Bronchial epithelial cell (primary cell): ENCODE measurements around the gene SIRT7. TPM values are rescaled to one million over a fixed set of nuclear protein-coding genes. Genes with fewer than 3 reads are reported as not detected.

Experiments used
- DNase-seq: peaks from one replicate; pipeline ENCODE4 v3.0.0-alpha.2; 2010; ENCODE audit warnings: low read depth
- FAIRE-seq: peaks from 2 replicates; lab custom pipeline; 2011; peaks lifted over from hg19 to GRCh38; lab: Jason Lieb, UNC
- H3K27me3 ChIP-seq: 2 replicates; pipeline ENCODE4 v1.5.1; 2011; ENCODE audit warnings: low read length; ENCODE audit not compliant: control insufficient read depth, insufficient read depth
- H3K36me3 ChIP-seq: 2 replicates; pipeline ENCODE4 v1.5.1; 2011; ENCODE audit warnings: low read length; ENCODE audit not compliant: control insufficient read depth, insufficient read depth
- H3K4me3 ChIP-seq: 2 replicates; pipeline ENCODE4 v1.5.1; 2011; ENCODE audit warnings: mild to moderate bottlenecking, low read depth, low read length, control low read depth
- total RNA-seq: library from RNA; depleted of rRNA; stranded (reverse); fragments of >200 nt; gene quantifications from 2 replicates; pipeline ENCODE4 v1.2.1, GENCODE V29; 2014
- TF ChIP-seq, protein P1 (sequence below): IDR thresholded peaks from 2 replicates; pipeline ENCODE4 v1.5.1; 2011; ENCODE audit warnings: mild to moderate bottlenecking, moderate library complexity, low read length, control low read depth, inconsistent platforms; ENCODE audit not compliant: insufficient read depth, severe bottlenecking

The SIRT7 gene
- total RNA-seq, 1 donor from 2014 or later, result 48.4 TPM

GRCh38 chr17:81895400-81895799 is 22.6 kb downstream of the SIRT7 start:
- Histone ChIP-seq H3K36me3 (peaks cover 21% of the 10 kb centered on the region), H3K27me3 (no peaks in the 10 kb centered on the region), H3K4me3 (no peak overlapping the region)
- TF ChIP-seq, protein P1, sequence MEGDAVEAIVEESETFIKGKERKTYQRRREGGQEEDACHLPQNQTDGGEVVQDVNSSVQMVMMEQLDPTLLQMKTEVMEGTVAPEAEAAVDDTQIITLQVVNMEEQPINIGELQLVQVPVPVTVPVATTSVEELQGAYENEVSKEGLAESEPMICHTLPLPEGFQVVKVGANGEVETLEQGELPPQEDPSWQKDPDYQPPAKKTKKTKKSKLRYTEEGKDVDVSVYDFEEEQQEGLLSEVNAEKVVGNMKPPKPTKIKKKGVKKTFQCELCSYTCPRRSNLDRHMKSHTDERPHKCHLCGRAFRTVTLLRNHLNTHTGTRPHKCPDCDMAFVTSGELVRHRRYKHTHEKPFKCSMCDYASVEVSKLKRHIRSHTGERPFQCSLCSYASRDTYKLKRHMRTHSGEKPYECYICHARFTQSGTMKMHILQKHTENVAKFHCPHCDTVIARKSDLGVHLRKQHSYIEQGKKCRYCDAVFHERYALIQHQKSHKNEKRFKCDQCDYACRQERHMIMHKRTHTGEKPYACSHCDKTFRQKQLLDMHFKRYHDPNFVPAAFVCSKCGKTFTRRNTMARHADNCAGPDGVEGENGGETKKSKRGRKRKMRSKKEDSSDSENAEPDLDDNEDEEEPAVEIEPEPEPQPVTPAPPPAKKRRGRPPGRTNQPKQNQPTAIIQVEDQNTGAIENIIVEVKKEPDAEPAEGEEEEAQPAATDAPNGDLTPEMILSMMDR, result no peak
- DNase-seq (no peak), FAIRE-seq (no peak)

- H3K27me3 ChIP-seq, result no peaks in the 10 kb centered on the region
- DNase-seq (no peak), FAIRE-seq (no peak)
- peaks cover 31% of the 10 kb centered on the region for H3K36me3 ChIP-seq
- TF ChIP-seq, protein P1, result no peak
- peak overlapping the region; percentile 64 for H3K4me3 ChIP-seq
Observed at GRCh38 chr17:81891303-81891552, 26.7 kb downstream of the SIRT7 start.

DNA sequence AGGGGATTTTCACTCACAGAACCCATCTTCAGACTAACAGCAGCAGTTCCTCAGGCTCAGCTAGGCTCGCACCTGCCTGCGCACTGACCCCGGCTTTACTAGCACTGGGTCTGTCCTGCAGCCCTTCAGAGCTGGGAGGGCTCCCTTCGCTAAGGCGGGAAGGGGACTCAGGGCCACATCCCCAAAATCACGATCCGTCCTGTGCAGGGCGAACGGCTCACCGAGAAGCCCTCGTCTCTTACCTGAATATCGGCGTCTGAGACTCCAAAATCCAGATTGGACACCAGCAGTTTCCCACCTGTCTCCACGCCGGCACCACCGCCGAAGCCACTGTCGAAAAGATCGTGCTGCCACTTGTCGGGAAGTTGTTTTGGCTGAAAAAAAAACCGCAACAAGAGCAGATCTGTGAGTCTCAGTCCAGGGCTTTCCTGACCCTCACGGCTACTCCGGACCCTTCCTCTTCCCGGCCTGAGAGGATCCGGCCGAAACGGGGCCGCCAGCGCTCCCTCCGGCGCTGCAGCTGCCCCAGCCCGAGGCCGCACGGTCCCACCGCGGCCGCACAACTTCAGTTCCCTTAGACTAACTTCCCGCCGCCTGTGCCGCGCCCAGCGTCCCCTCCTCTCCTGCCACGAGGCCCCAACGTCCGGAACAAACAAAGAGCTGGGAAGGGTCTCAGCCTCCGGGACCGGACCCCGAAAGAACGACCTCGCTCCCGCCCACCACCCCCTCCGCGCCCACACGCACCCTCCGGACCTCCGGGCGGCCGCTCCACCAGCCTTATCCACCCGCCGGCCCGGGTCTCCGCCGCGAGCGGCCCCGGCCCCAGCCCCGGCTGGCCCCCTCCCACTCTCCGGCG is 27.3 kb downstream of the SIRT7 start:
- Histone ChIP-seq H3K36me3 (peaks cover 32% of the 10 kb centered on the region), H3K4me3 (peak overlapping the region; percentile 64), H3K27me3 (no peaks in the 10 kb centered on the region)
- TF ChIP-seq, protein P1, result no peak
- DNase-seq, result no peak
- FAIRE-seq, result no peak

- Histone ChIP-seq H3K4me3 (no peak overlapping the region), H3K27me3 (no peaks in the 10 kb centered on the region), H3K36me3 (peaks cover 36% of the 10 kb centered on the region)
- TF ChIP-seq, protein P1, result no peak
- FAIRE-seq (no peak), DNase-seq (no peak)
Observed at GRCh38 chr17:81889602-81890001, 28.4 kb downstream of the SIRT7 start.

DNA sequence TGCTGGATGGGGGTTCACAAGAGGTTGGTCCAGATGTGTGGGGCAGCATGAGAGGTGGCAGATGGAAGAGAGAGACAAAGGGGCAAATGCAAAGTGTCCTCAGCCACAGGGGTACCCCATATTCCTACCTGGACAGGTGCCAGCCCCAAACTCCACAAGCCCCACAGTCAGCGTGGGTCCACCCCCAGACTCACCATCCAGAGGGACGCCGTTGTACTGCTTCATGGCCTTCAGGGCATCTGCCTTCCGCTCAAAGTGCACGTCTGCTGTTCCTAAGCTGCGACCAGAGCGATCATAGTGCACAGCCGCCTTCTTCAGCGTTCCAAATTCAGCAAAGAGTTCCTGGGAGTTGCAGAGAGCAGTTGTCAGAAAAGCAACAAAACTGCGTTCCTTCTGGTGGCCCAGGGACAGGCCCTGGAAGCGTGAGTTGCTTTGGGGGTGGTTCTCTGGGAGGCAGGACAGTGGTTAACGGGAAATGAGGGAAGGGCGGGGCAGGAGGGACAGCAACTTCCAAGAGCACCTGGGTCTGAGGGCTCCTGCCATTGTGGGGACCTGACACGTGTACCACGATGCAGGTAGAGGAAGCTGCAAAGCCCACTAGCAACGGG is 28.9 kb downstream of the SIRT7 start:
- FAIRE-seq (no peak), DNase-seq (no peak)
- no peak overlapping the region for H3K4me3 ChIP-seq
- peaks cover 35% of the 10 kb centered on the region for H3K36me3 ChIP-seq
- TF ChIP-seq, protein P1, result no peak
- H3K27me3 ChIP-seq, result no peaks in the 10 kb centered on the region
